ENCODE results near the gene ESR2. TPM values are rescaled to one million over a fixed set of nuclear protein-coding genes. Genes with fewer than 3 reads are reported as not detected.
"Not testable (repeated sequence)": the region's sequence is repeated elsewhere in the genome, so short reads cannot be mapped to it uniquely, and the experiment has no call there.

ESR2 gene
- total RNA-seq, 1 donor, result under 0.01 TPM

DNA sequence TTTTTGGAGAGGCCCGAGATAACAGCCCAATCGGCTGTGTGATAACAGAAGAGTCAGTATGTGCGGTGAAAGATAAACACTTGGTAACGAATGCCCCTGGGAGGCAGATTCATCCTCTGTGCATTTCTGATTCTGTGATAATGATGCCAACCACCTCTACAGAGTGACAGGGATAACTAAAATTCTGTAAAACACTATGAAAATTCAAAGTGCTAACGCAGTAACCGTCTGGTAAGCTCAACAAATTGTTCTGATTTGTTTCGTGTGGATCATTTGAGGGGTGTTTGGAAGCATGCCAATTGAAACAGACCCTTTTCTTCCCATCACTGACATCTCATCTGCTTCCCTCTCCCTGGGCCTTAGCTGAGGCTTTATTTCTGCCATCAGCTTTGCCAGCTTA, 76.3 kb downstream of the ESR2 start:
- DNase-seq (ENCODE audit: low read depth), result no peak
- TF ChIP-seq, protein P1, sequence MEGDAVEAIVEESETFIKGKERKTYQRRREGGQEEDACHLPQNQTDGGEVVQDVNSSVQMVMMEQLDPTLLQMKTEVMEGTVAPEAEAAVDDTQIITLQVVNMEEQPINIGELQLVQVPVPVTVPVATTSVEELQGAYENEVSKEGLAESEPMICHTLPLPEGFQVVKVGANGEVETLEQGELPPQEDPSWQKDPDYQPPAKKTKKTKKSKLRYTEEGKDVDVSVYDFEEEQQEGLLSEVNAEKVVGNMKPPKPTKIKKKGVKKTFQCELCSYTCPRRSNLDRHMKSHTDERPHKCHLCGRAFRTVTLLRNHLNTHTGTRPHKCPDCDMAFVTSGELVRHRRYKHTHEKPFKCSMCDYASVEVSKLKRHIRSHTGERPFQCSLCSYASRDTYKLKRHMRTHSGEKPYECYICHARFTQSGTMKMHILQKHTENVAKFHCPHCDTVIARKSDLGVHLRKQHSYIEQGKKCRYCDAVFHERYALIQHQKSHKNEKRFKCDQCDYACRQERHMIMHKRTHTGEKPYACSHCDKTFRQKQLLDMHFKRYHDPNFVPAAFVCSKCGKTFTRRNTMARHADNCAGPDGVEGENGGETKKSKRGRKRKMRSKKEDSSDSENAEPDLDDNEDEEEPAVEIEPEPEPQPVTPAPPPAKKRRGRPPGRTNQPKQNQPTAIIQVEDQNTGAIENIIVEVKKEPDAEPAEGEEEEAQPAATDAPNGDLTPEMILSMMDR (IDR thresholded peaks at IDR 0.05; ENCODE audit: insufficient read depth, low read length), result no peak
- H3K4me3 ChIP-seq (ENCODE audit: low read depth, low read length), result no peak overlapping the region

DNA sequence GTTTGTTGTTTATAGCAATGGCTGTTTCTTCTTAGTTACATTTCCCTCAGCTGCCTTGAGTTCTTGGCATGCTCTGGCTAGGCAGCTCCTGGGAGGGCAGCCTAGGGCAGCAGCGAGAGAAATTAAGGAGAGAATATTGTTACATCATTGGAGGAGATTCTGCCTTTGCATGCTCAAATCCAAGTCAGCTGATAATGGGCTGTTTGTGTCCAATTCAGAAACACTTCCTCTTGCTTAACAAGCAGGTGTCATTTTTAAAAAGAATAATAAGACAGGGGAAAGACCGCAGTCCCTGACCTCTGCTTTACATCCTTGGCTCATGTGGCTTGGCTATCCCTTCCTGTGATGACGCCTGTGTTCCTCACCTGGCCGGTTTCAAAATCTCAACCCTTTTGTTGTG, 76.9 kb downstream of the ESR2 start:
- no peak overlapping the region for H3K4me3 ChIP-seq (ENCODE audit: low read depth, low read length)
- DNase-seq (ENCODE audit: low read depth), result no peak
- TF ChIP-seq, protein P1 (IDR thresholded peaks at IDR 0.05; ENCODE audit: insufficient read depth, low read length), result no peak

DNA sequence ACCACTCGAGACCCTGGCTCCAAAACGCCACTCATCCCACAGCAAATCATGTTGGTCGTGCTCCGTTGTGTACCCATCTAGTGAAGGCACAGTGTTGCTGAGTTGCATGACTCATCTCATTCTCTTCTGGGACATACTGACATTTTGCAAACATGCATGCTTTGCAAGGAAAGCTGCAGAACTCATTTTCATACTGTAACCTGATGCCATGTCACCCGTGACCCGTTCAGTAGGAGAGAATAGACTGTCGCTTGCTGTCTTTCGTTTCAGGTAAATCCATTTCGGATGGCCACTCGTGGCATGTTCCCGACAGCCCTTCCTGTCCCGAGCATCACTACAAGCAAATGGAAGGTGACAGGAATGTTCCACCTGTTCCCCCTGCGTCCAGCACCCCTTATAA, 78.2 kb downstream of the ESR2 start:
- TF ChIP-seq, protein P1 (IDR thresholded peaks at IDR 0.05; ENCODE audit: insufficient read depth, low read length), result no peak

DNA sequence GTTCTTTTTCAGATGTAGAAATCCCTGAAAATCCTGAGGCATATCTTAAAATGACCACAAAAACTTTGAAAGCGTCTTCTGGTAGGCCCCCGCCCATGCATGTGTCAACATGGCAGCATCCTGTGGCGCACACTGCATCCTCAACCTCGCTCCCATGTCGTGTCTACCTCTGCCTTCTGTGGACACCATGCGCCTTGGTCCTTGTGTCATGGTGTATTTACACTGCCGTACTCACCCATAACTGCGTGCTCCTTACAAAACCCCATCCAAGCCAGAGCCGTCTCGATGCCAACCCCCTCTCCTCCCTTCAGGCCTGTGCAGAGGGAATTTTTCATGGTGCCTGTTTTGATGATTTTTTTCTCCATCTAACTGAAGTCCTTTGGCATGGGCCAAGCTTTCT, 78.9 kb downstream of the ESR2 start:
- no peak overlapping the region for H3K4me3 ChIP-seq (ENCODE audit: low read depth, low read length)
- DNase-seq (ENCODE audit: low read depth), result no peak
- TF ChIP-seq, protein P1 (IDR thresholded peaks at IDR 0.05; ENCODE audit: insufficient read depth, low read length), result no peak

More for the DNA sequence above, 78.2 kb downstream of the ESR2 start:
- H3K4me3 ChIP-seq (ENCODE audit: low read depth, low read length), result no peak overlapping the region
- DNase-seq (ENCODE audit: low read depth), result no peak

DNA sequence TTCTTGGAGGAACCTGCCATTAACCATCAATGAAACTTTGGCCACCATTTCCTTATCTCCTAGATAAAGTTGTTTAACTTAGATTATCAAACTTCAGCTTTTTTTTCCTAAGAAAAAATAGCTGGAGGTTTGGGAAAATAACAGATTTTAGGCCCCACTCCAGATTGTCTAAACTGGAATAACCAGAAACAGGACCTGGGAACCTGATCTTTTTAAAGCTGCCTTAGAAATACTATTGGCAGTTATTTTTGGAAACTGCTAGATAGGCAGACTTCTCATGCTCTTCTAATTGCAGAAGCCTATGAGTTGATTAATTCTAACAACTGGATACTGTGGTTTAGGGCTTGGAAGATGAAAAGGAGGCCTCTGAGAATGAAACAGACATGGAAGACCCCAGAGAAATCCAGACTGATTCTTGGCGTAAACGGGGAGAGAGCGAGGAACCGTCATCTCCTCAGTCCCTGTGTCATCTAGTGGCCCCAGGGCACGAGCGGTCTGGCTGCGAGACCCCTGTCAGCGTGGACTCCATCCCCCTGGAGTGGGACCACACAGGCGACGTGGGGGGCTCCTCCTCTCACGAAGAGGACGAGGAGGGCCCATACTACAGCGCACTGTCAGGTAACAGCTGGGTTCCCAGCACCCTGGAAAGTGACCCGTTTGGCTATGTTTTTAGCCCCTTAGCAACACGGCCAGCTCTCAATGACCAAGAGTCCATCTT, 80.2 kb downstream of the ESR2 start:
- no peak for DNase-seq (ENCODE audit: low read depth)
- TF ChIP-seq, protein P1 (IDR thresholded peaks at IDR 0.05; ENCODE audit: insufficient read depth, low read length), result no peak
- H3K4me3 ChIP-seq (ENCODE audit: low read depth, low read length), result no peak overlapping the region

DNA sequence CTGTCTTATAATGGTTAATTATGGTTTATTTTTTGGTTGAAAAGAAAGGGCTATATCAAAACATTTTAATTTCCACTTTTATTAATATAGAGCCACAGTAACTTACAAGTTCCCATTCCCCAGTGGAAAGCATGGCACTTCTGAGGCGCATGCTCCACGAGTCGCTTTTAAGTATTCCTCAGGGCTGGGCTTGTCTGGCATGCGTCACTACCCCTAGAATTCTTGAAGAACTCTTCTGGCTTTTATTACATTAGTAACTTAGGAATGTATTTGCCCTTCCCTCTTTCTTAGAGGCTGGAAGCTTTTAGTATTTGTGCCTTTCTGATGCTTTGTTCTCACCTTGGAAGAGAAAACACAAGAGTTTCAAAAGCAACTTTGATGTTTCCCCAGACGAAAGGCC, 81.1 kb downstream of the ESR2 start:
- DNase-seq (ENCODE audit: low read depth), result no peak
- no peak overlapping the region for H3K4me3 ChIP-seq (ENCODE audit: low read depth, low read length)
- TF ChIP-seq, protein P1 (IDR thresholded peaks at IDR 0.05; ENCODE audit: insufficient read depth, low read length), result no peak

DNA sequence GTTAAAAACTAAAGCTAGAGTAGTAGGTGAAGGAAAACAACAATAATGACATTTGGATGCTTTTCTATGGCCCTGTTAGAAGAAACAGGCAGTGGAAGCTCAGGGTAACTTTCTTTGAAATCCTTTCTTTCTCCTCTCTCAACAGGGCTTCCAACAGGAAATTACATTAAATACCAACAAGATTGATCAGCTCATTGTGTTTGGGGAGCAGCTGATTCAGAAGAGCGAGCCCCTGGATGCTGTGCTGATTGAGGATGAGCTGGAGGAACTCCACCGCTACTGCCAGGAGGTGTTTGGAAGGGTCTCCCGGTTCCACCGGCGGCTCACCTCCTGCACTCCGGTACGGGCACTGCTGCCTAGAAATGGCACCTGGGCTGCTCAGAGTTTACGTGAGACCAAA, 81.5 kb downstream of the ESR2 start:
- TF ChIP-seq, protein P1 (IDR thresholded peaks at IDR 0.05; ENCODE audit: insufficient read depth, low read length), result no peak
- DNase-seq (ENCODE audit: low read depth), result no peak

DNA sequence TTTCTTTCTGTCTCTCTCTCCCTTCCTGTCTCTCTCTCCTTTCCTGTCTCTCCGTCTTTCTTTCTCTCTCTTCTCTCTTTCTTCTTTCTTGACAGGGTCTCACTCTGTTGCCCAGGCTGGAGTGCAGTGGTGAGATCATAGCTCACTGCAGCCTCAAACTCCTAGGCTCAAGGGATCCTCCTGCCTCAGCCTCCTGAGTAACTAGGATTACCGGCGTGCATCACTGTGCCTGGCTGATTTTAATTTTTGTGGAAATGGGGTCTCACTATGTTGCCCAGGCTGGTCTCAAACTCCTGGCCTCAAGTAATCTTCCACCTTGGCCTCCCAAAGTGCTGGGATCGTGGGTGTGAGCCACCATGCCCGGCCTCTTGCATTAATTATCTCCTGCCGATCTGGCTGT, 83.3 kb downstream of the ESR2 start:
- not testable (repeated sequence) for H3K4me3 ChIP-seq (ENCODE audit: low read depth, low read length); DNase-seq (ENCODE audit: low read depth)

More for the DNA sequence above, 81.5 kb downstream of the ESR2 start:
- no peak overlapping the region for H3K4me3 ChIP-seq (ENCODE audit: low read depth, low read length)

Measured in fibroblast of the aortic adventitia (primary cell).